ENCODE results near the gene HCRTR1. TPM values are rescaled to one million over a fixed set of nuclear protein-coding genes. Genes with fewer than 3 reads are reported as not detected.

Gene HCRTR1
- total and polyA plus RNA-seq, 8 donors: 0.14 to 0.52 (median 0.19) TPM; not detected in 5

DNA sequence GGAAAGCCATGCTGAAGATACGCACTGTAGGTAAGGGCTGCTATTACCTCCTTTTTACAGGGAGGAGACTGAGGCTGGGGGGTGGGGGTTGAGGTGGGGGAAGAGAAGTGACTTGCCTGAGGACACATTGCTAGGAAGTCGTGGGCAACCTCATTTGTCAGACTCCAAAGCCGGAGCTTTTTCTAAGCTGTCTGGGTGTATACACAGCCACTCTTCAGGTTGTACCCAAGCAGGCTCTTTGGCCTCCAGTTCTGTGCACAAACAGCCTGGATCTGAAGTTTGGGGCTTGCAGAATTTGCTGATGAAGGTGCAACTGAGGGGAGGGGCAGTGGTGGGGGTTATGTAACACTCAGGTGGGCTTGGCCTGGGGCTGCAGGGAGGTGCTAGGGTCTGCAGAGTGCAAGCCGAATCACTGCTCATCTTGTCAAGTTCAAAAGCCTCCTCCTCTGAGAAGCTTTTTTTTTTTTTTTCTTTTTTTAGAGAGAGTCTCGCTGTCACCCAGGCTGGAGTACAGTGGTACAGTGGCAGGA lies 24.3 kb upstream of the HCRTR1 start:
- WGBS, 2 donors: 79 to 95% methylated on average over 5 of the region's 5 CpGs
- no peak for TF ChIP-seq CTCF (IDR thresholded peaks at IDR 0.05)
- Histone ChIP-seq H3K27me3 (no peaks in the 10 kb centered on the region), H3K36me3 (no peaks in the 10 kb centered on the region), H3K4me1 (peaks cover 1 to 4% (median 4%) of the 10 kb centered on the region in 3 donors), H3K27ac (no peak overlapping the region), H3K4me3 (no peak overlapping the region), H3K9me3 (no peaks in the 10 kb centered on the region)
- intact Hi-C loops (cut with DNase I): no loop called here
- DNase-seq (no peak), FAIRE-seq (no peak), ATAC-seq (no peak)

- peak; percentile 84 to 96 (median 92) for DNase-seq
- intact Hi-C loops (cut with DNase I): loop anchor here in 1 of 3 donors (2.0 kb wide), 1 partner anchor 31 kb away; no protein-coding TSS in a partner anchor
- no peaks in the 10 kb centered on the region for H3K4me1 ChIP-seq
- no peak overlapping the region for H3K27ac ChIP-seq
- no peak overlapping the region for H3K4me3 ChIP-seq
- no peaks in the 10 kb centered on the region for H3K9me3 ChIP-seq
- H3K36me3 ChIP-seq: no peaks in the 10 kb centered on the region
- no peak for FAIRE-seq
- H3K27me3 ChIP-seq: no peaks in the 10 kb centered on the region
- peak; percentile 95 to 100 (median 98) for ATAC-seq
- 27 to 30% methylated on average over 9 to 10 of the region's 10 CpGs for WGBS, 2 donors
- peak; percentile 82 to 89 (median 87) for TF ChIP-seq CTCF (IDR thresholded peaks at IDR 0.05)
These were observed 23.5 kb upstream of the HCRTR1 start for GRCh38 chr1:31593770-31594632.

GRCh38 chr1:31595836-31596736 lies 21.4 kb upstream of the HCRTR1 start:
- no peaks in the 10 kb centered on the region for H3K27me3 ChIP-seq
- ATAC-seq (no peak), FAIRE-seq (no peak), DNase-seq (no peak)
- H3K4me3 ChIP-seq: no peak overlapping the region
- intact Hi-C loops (cut with DNase I): loop anchor here in 1 of 3 donors (2.0 kb wide), 1 partner anchor 33 kb away; no protein-coding TSS in a partner anchor
- no peaks in the 10 kb centered on the region for H3K36me3 ChIP-seq
- WGBS, 2 donors: 89 to 92% methylated on average over 4 of the region's 4 CpGs
- no peaks in the 10 kb centered on the region for H3K9me3 ChIP-seq
- TF ChIP-seq CTCF (IDR thresholded peaks at IDR 0.05): no peak
- no peaks in the 10 kb centered on the region for H3K4me1 ChIP-seq
- H3K27ac ChIP-seq: no peak overlapping the region

DNA sequence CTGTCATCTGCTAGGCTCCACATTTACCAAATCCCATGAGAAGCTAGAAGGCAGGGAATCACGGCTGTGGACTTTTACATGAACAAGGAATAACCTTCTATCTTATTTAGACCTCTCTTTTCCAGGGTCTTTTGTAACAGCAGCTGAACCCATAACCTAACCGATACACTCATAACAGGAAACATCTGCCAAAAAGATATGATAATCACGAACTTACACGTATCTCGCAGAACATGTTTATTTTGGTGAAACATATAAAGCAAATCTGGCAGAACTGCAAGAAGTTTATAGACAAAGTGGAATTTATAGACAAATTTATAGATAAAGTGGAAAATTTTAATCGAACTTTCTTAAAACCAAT lies 20.8 kb upstream of the HCRTR1 start:
- H3K4me3 ChIP-seq: no peak overlapping the region
- no peak for TF ChIP-seq CTCF (IDR thresholded peaks at IDR 0.05)

More for the DNA sequence above, 20.8 kb upstream of the HCRTR1 start:
- no peaks in the 10 kb centered on the region for H3K4me1 ChIP-seq
- H3K36me3 ChIP-seq: no peaks in the 10 kb centered on the region
- FAIRE-seq: no peak
- DNase-seq: no peak
- ATAC-seq: no peak
- H3K27me3 ChIP-seq: no peaks in the 10 kb centered on the region
- intact Hi-C loops (cut with DNase I): no loop called here
- no peaks in the 10 kb centered on the region for H3K9me3 ChIP-seq
- 36 to 38% methylated on average over 6 of the region's 6 CpGs for WGBS, 2 donors
- no peak overlapping the region for H3K27ac ChIP-seq

Measured in pancreas (tissue), 10 donors.